Neural cell (in vitro differentiated cells): ENCODE measurements around the gene AP3B1. TPM values are rescaled to one million over a fixed set of nuclear protein-coding genes. Genes with fewer than 3 reads are reported as not detected.

Experiments used
- H2AFZ ChIP-seq: fragments of 200-600, 300-800 bp; sonication (generic), shearing (Covaris generic); 2 replicates; pipeline ENCODE4 v1.6.0; 2014; ENCODE audit warnings: low read depth, mild to moderate bottlenecking, antibody characterized with exemption, low read length, moderate library complexity
- H3F3A ChIP-seq: fragments of 200-600 bp; shearing (Covaris generic); 2 replicates; pipeline ENCODE4 v1.6.1; 2016; ENCODE audit warnings: mild to moderate bottlenecking, moderate library complexity, mixed read lengths, antibody characterized with exemption, low read length; ENCODE audit not compliant: insufficient read depth, poor library complexity, severe bottlenecking
- H3K27ac ChIP-seq: fragments of 200-600, 300-800 bp; sonication (generic), shearing (Covaris generic); 2 replicates; pipeline ENCODE4 v1.5.1; 2014; ENCODE audit warnings: mild to moderate bottlenecking, low read length, moderate library complexity
- H3K27me3 ChIP-seq: fragments of 300-800, 200-600 bp; sonication (generic), shearing (Covaris generic); 2 replicates; pipeline ENCODE4 v1.6.0; 2014; ENCODE audit warnings: mild to moderate bottlenecking, low read depth, low read length, moderate library complexity; ENCODE audit not compliant: insufficient read depth
- H3K36me3 ChIP-seq: fragments of 300-800, 200-600 bp; sonication (generic), shearing (Covaris generic); 2 replicates; pipeline ENCODE4 v1.5.1; 2014; ENCODE audit warnings: mild to moderate bottlenecking, antibody characterized with exemption, low read length, moderate library complexity; ENCODE audit not compliant: insufficient read depth
- H3K4me2 ChIP-seq: fragments of 300-800, 200-600 bp; sonication (generic), shearing (Covaris generic); 2 replicates; pipeline ENCODE4 v1.6.0; 2014; ENCODE audit warnings: mild to moderate bottlenecking, low read length
- H3K4me3 ChIP-seq: fragments of 300-800, 200-600 bp; sonication (generic), shearing (Covaris generic); 2 replicates; pipeline ENCODE4 v1.5.1; 2014; ENCODE audit warnings: mild to moderate bottlenecking, low read length, moderate library complexity
- H3K79me2 ChIP-seq: fragments of 200-600 bp; shearing (Covaris generic); replicated peaks from 2 replicates; pipeline ENCODE4 v1.6.0; 2014; ENCODE audit warnings: mild to moderate bottlenecking, low read length, moderate library complexity; ENCODE audit not compliant: insufficient read depth
- H3K9ac ChIP-seq: fragments of 300-800, 200-600 bp; sonication (generic), shearing (Covaris generic); 2 replicates; pipeline ENCODE4 v1.6.1; 2016; ENCODE audit warnings: mild to moderate bottlenecking, low read length, mixed read lengths
- H3K9me2 ChIP-seq: fragments of 200-600 bp; shearing (Covaris generic); 2 replicates; pipeline ENCODE4 v1.6.1; 2016; ENCODE audit warnings: mild to moderate bottlenecking, low read length, mixed read lengths; ENCODE audit not compliant: insufficient read depth
- H3K9me3 ChIP-seq: fragments of 200-600, 300-800 bp; sonication (generic), shearing (Covaris generic); 2 replicates; pipeline ENCODE4 v1.6.1; 2016; ENCODE audit warnings: mild to moderate bottlenecking, mixed run types, low read length, moderate library complexity, mixed read lengths
- H4K20me1 ChIP-seq: fragments of 200-600 bp; shearing (Covaris generic); 2 replicates; pipeline ENCODE4 v1.6.1; 2016; ENCODE audit warnings: mild to moderate bottlenecking, mixed run types; ENCODE audit not compliant: insufficient read depth
- CTCF ChIP-seq: fragments of 450-650 bp; IDR thresholded peaks from 2 replicates; pipeline ENCODE4 v1.5.1; 2014; ENCODE audit warnings: antibody characterized with exemption, mild to moderate bottlenecking, moderate library complexity; ENCODE audit not compliant: poor library complexity, severe bottlenecking
- EP300 ChIP-seq: fragments of 450-650 bp; conservative IDR thresholded peaks from 2 replicates; pipeline ENCODE4 v1.6.1; 2014; ENCODE audit warnings: antibody characterized with exemption, mild to moderate bottlenecking, moderate library complexity; ENCODE audit not compliant: poor library complexity, severe bottlenecking
- EZH2 ChIP-seq: fragments of 200-600, 300-800 bp; shearing (Covaris generic), sonication (generic); IDR thresholded peaks from 2 replicates; pipeline ENCODE4 v1.6.1; 2014; ENCODE audit warnings: antibody characterized with exemption, low read length, borderline replicate concordance, mild to moderate bottlenecking; ENCODE audit not compliant: insufficient read depth, poor library complexity, severe bottlenecking
- MXI1 ChIP-seq: fragments of 450-650 bp; conservative IDR thresholded peaks from 2 replicates; pipeline ENCODE4 v1.6.1; 2014; ENCODE audit warnings: antibody characterized with exemption, mild to moderate bottlenecking; ENCODE audit not compliant: poor library complexity, severe bottlenecking
- POLR2AphosphoS5 ChIP-seq: IDR thresholded peaks from 2 replicates; pipeline ENCODE4 v1.6.1; 2012
- RAD21 ChIP-seq: fragments of 450-650 bp; conservative IDR thresholded peaks from 2 replicates; pipeline ENCODE4 v1.6.1; 2014; ENCODE audit warnings: antibody characterized with exemption, mild to moderate bottlenecking, moderate library complexity
- SMC3 ChIP-seq: fragments of 450-650 bp; conservative IDR thresholded peaks from 2 replicates; pipeline ENCODE4 v1.6.1; 2014; ENCODE audit warnings: antibody characterized with exemption, mild to moderate bottlenecking, moderate library complexity; ENCODE audit not compliant: poor library complexity
- TAF1 ChIP-seq: IDR thresholded peaks from 2 replicates; pipeline ENCODE4 v1.6.1; 2012; ENCODE audit warnings: low read depth
- polyA plus RNA-seq: library from polyadenylated mRNA; depleted of rRNA; stranded (reverse); fragments of >200 nt; gene quantifications from 2 replicates; pipeline ENCODE4 v1.2.3, GENCODE V29; 2014
- TF ChIP-seq, protein P1 (sequence below): IDR thresholded peaks from 2 replicates; pipeline ENCODE4 v1.6.1; 2012; ENCODE audit warnings: borderline replicate concordance

Gene AP3B1
- polyA plus RNA-seq, 1 donor from 2014 or later: 8.5 TPM

- H3K9me3 ChIP-seq: no peaks in the 10 kb centered on the region
- no peak overlapping the region for H3K9ac ChIP-seq
- no peak overlapping the region for H2AFZ ChIP-seq
- TF ChIP-seq EP300 (no peak), TAF1 (no peak), CTCF (no peak), POLR2AphosphoS5 (no peak), MXI1 (no peak), SMC3 (no peak), EZH2 (no peak)
- TF ChIP-seq, protein P1, sequence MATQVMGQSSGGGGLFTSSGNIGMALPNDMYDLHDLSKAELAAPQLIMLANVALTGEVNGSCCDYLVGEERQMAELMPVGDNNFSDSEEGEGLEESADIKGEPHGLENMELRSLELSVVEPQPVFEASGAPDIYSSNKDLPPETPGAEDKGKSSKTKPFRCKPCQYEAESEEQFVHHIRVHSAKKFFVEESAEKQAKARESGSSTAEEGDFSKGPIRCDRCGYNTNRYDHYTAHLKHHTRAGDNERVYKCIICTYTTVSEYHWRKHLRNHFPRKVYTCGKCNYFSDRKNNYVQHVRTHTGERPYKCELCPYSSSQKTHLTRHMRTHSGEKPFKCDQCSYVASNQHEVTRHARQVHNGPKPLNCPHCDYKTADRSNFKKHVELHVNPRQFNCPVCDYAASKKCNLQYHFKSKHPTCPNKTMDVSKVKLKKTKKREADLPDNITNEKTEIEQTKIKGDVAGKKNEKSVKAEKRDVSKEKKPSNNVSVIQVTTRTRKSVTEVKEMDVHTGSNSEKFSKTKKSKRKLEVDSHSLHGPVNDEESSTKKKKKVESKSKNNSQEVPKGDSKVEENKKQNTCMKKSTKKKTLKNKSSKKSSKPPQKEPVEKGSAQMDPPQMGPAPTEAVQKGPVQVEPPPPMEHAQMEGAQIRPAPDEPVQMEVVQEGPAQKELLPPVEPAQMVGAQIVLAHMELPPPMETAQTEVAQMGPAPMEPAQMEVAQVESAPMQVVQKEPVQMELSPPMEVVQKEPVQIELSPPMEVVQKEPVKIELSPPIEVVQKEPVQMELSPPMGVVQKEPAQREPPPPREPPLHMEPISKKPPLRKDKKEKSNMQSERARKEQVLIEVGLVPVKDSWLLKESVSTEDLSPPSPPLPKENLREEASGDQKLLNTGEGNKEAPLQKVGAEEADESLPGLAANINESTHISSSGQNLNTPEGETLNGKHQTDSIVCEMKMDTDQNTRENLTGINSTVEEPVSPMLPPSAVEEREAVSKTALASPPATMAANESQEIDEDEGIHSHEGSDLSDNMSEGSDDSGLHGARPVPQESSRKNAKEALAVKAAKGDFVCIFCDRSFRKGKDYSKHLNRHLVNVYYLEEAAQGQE: no peak
- no peaks in the 10 kb centered on the region for H3K79me2 ChIP-seq
- H3K4me3 ChIP-seq: no peak overlapping the region
- H3K9me2 ChIP-seq: no peaks in the 10 kb centered on the region
- no peaks in the 10 kb centered on the region for H3F3A ChIP-seq
- H3K36me3 ChIP-seq: no peaks in the 10 kb centered on the region
- H4K20me1 ChIP-seq: no peaks in the 10 kb centered on the region
- H3K4me2 ChIP-seq: no peak overlapping the region
- H3K27me3 ChIP-seq: no peaks in the 10 kb centered on the region
- no peak overlapping the region for H3K27ac ChIP-seq
Observed at GRCh38 chr5:78339617-78340436, 45.3 kb upstream of the AP3B1 start.

GRCh38 chr5:78336698-78337097 lies 42.2 kb upstream of the AP3B1 start:
- H3F3A ChIP-seq: no peaks in the 10 kb centered on the region
- no peak for TF ChIP-seq POLR2AphosphoS5
- TF ChIP-seq CTCF: no peak
- no peak for TF ChIP-seq MXI1
- no peak for TF ChIP-seq RAD21
- no peaks in the 10 kb centered on the region for H3K9me2 ChIP-seq
- H3K9ac ChIP-seq: no peak overlapping the region
- H4K20me1 ChIP-seq: no peaks in the 10 kb centered on the region
- H3K4me3 ChIP-seq: no peak overlapping the region
- no peak overlapping the region for H2AFZ ChIP-seq
- H3K79me2 ChIP-seq: no peaks in the 10 kb centered on the region
- no peak overlapping the region for H3K4me2 ChIP-seq
- H3K27ac ChIP-seq: no peak overlapping the region
- no peaks in the 10 kb centered on the region for H3K36me3 ChIP-seq
- no peaks in the 10 kb centered on the region for H3K27me3 ChIP-seq
- no peaks in the 10 kb centered on the region for H3K9me3 ChIP-seq
